ENCODE data around the gene CFAP61.
A peak's percentile ranks its signal among the peaks of the same experiment; 100 is the strongest.

Gene CFAP61

GRCh38 chr20:20167698-20168097, 115.4 kb downstream of the CFAP61 start:
- no peak for DNase-seq (ENCODE audit: low spot score)

GRCh38 chr20:20173254-20173653, 120.9 kb downstream of the CFAP61 start:
- DNase-seq (ENCODE audit: low spot score), result no peak

- no peak for DNase-seq (ENCODE audit: low spot score)
Observed at GRCh38 chr20:20174089-20174835, 121.9 kb downstream of the CFAP61 start.

- no peak for DNase-seq (ENCODE audit: low spot score)
Observed at GRCh38 chr20:20181322-20181721, 129.0 kb downstream of the CFAP61 start.

GRCh38 chr20:20184149-20184548, 131.8 kb downstream of the CFAP61 start:
- peak; percentile 62 for DNase-seq (ENCODE audit: low spot score)

- DNase-seq (ENCODE audit: low spot score), result no peak
Observed at GRCh38 chr20:20184706-20185105, 132.4 kb downstream of the CFAP61 start.

- no peak for DNase-seq (ENCODE audit: low spot score)
Observed at GRCh38 chr20:20188647-20189046, 136.3 kb downstream of the CFAP61 start.

- no peak for DNase-seq (ENCODE audit: low spot score)
Observed at GRCh38 chr20:20192366-20192765, 140.0 kb downstream of the CFAP61 start.

- DNase-seq (ENCODE audit: low spot score), result no peak
Observed at GRCh38 chr20:20195021-20195705, 142.8 kb downstream of the CFAP61 start.

- DNase-seq (ENCODE audit: low spot score), result no peak
Observed at GRCh38 chr20:20196610-20197009, 144.3 kb downstream of the CFAP61 start.

- no peak for DNase-seq (ENCODE audit: low spot score)
Observed at GRCh38 chr20:20198011-20198410, 145.7 kb downstream of the CFAP61 start.

GRCh38 chr20:20199361-20200160, 147.2 kb downstream of the CFAP61 start:
- DNase-seq (ENCODE audit: low spot score), result no peak

GRCh38 chr20:20201124-20201523, 148.8 kb downstream of the CFAP61 start:
- peak; percentile 20 for DNase-seq (ENCODE audit: low spot score)

GRCh38 chr20:20201639-20202038, 149.3 kb downstream of the CFAP61 start:
- no peak for DNase-seq (ENCODE audit: low spot score)

GRCh38 chr20:20202768-20203167, 150.4 kb downstream of the CFAP61 start:
- no peak for DNase-seq (ENCODE audit: low spot score)

- DNase-seq (ENCODE audit: low spot score), result no peak
Observed at GRCh38 chr20:20203784-20204183, 151.5 kb downstream of the CFAP61 start.

- DNase-seq (ENCODE audit: low spot score), result no peak
Observed at GRCh38 chr20:20204256-20204655, 151.9 kb downstream of the CFAP61 start.

- no peak for DNase-seq (ENCODE audit: low spot score)
Observed at GRCh38 chr20:20205141-20205861, 153.0 kb downstream of the CFAP61 start.

- no peak for DNase-seq (ENCODE audit: low spot score)
Observed at GRCh38 chr20:20205862-20206236, 153.5 kb downstream of the CFAP61 start.

- no peak for DNase-seq (ENCODE audit: low spot score)
Observed at GRCh38 chr20:20206788-20207187, 154.5 kb downstream of the CFAP61 start.

- DNase-seq (ENCODE audit: low spot score), result no peak
Observed at GRCh38 chr20:20207291-20207690, 155.0 kb downstream of the CFAP61 start.

- DNase-seq (ENCODE audit: low spot score), result peak; percentile 26
Observed at GRCh38 chr20:20207872-20208271, 155.5 kb downstream of the CFAP61 start.

Measured in NAMALWA (cell line).